IMR-90 (cell line): ENCODE data around the gene TANK. TPM values are rescaled to one million over a fixed set of nuclear protein-coding genes. Genes with fewer than 3 reads are reported as not detected.

Experiments used
- ATAC-seq: fragments of 200-7000 bp; cut with Tn5 transposase; 2 replicates; pipeline ENCODE4 v1.9.1; 2020; ENCODE audit warnings: low read depth, mild to moderate bottlenecking, moderate library complexity
- BruUV-seq: library from RNA; stranded (reverse); fragments of 400-500 nt; replicated peaks from 2 replicates; lab custom pipeline; 2021; lab: Mats Ljungman, UMichigan
- CTCF ChIA-PET: fragments of 300-600 bp; formaldehyde crosslinking; extraction: SDS; loops from one replicate; lab custom pipeline; 2021; ENCODE audit warnings: antibody characterized with exemption; lab: Yijun Ruan, JAX
- POLR2A ChIA-PET: fragments of 300-600 bp; sonication (Branson Sonifier 250); formaldehyde crosslinking; loops from one replicate; lab custom pipeline; 2022; ENCODE audit warnings: antibody characterized with exemption; ENCODE audit not compliant: unreplicated experiment; lab: Charles Lee
- DNase-seq: peaks from one replicate; pipeline ENCODE4 v3.0.0; 2013
- H2AFZ ChIP-seq: replicated peaks from 2 replicates; pipeline ENCODE3; 2013; ENCODE audit warnings: low read length, mild to moderate bottlenecking; ENCODE audit not compliant: poor library complexity
- H2AK5ac ChIP-seq: 2 replicates; pipeline ENCODE4 v1.6.1; 2013; ENCODE audit warnings: low read depth, low read length, inconsistent platforms
- H2AK9ac ChIP-seq: replicated peaks from 2 replicates; pipeline ENCODE3; 2013; ENCODE audit warnings: mild to moderate bottlenecking, low read depth, low read length, moderate library complexity; ENCODE audit not compliant: poor library complexity
- H2BK120ac ChIP-seq: 2 replicates; pipeline ENCODE4 v1.6.1; 2013; ENCODE audit warnings: low read depth, low read length, inconsistent platforms
- H2BK15ac ChIP-seq: 3 replicates; pipeline ENCODE4 v1.6.1; 2013; ENCODE audit warnings: low read depth, low read length, inconsistent platforms
- H2BK20ac ChIP-seq: 2 replicates; pipeline ENCODE4 v1.6.1; 2013; ENCODE audit warnings: low read depth, mild to moderate bottlenecking, inconsistent platforms, low read length, moderate library complexity
- H2BK5ac ChIP-seq: 2 replicates; pipeline ENCODE4 v1.6.1; 2013; ENCODE audit warnings: mild to moderate bottlenecking, low read depth, low read length, inconsistent platforms; ENCODE audit not compliant: poor library complexity, severe bottlenecking
- H3K14ac ChIP-seq: replicated peaks from 2 replicates; pipeline ENCODE4 v1.6.1; 2013; ENCODE audit warnings: low read depth, low read length, inconsistent platforms
- H3K18ac ChIP-seq: 2 replicates; pipeline ENCODE4 v1.6.1; 2013; ENCODE audit warnings: low read depth, low read length, control low read depth
- H3K23ac ChIP-seq: 2 replicates; pipeline ENCODE4 v1.6.1; 2013; ENCODE audit warnings: low read depth, low read length, inconsistent platforms
- H3K27ac ChIP-seq: 2 replicates; pipeline ENCODE4 v1.5.1; 2013; ENCODE audit warnings: mild to moderate bottlenecking, control low read depth, low read length; ENCODE audit not compliant: insufficient read depth
- H3K27me3 ChIP-seq: 2 replicates; pipeline ENCODE4 v1.6.1; 2013; ENCODE audit warnings: low read length; ENCODE audit not compliant: control insufficient read depth, insufficient read depth
- H3K36me3 ChIP-seq: 2 replicates; pipeline ENCODE4 v1.6.1; 2013; ENCODE audit warnings: low read length, mixed read lengths; ENCODE audit not compliant: control insufficient read depth, insufficient read depth
- H3K4ac ChIP-seq: 2 replicates; pipeline ENCODE4 v1.6.1; 2013; ENCODE audit warnings: low read depth, low read length, inconsistent platforms
- H3K4me1 ChIP-seq: 2 replicates; pipeline ENCODE4 v1.6.1; 2013; ENCODE audit warnings: low read length, mixed read lengths; ENCODE audit not compliant: control insufficient read depth, insufficient read depth
- H3K4me2 ChIP-seq: 2 replicates; pipeline ENCODE4 v1.6.1; 2013; ENCODE audit warnings: low read depth, mild to moderate bottlenecking, control low read depth, low read length, moderate library complexity
- H3K4me3 ChIP-seq: 2 replicates; pipeline ENCODE4 v1.5.1; 2013; ENCODE audit warnings: low read depth, mild to moderate bottlenecking, control low read depth, low read length, moderate library complexity; ENCODE audit not compliant: insufficient read depth
- H3K56ac ChIP-seq: 2 replicates; pipeline ENCODE4 v1.6.1; 2013; ENCODE audit warnings: low read length, inconsistent platforms; ENCODE audit not compliant: insufficient read depth; ENCODE audit errors: extremely low read depth
- H3K79me1 ChIP-seq, 2 experiments: 2 replicates each; pipeline ENCODE4 v1.6.1; 2013; ENCODE audit warnings: low read length in 2 of 2, inconsistent platforms in 1 of 2, low read depth in 1 of 2
- H3K9ac ChIP-seq: 2 replicates; pipeline ENCODE4 v1.6.1; 2013; ENCODE audit warnings: low read depth, low read length, control low read depth
- H3K9me1 ChIP-seq: 2 replicates; pipeline ENCODE4 v1.6.1; 2013; ENCODE audit warnings: low read length, inconsistent platforms; ENCODE audit not compliant: insufficient read depth
- H3K9me3 ChIP-seq: 2 replicates; pipeline ENCODE4 v1.6.1; 2013; ENCODE audit warnings: low read length; ENCODE audit not compliant: control insufficient read depth, insufficient read depth
- H4K20me1 ChIP-seq: 2 replicates; pipeline ENCODE4 v1.6.1; 2013; ENCODE audit warnings: low read length, inconsistent platforms; ENCODE audit not compliant: insufficient read depth
- H4K5ac ChIP-seq: 2 replicates; pipeline ENCODE4 v1.6.1; 2013; ENCODE audit warnings: mild to moderate bottlenecking, low read depth, low read length, control low read depth
- H4K8ac ChIP-seq, 2 experiments: 2 replicates each; pipeline ENCODE4 v1.6.1; 2013; ENCODE audit warnings: low read depth in 2 of 2, low read length in 2 of 2, control low read depth in 1 of 2, inconsistent platforms in 1 of 2
- H4K91ac ChIP-seq: 2 replicates; pipeline ENCODE4 v1.6.1; 2013; ENCODE audit warnings: low read depth, low read length, inconsistent platforms; ENCODE audit not compliant: insufficient read depth
- CHD1 ChIP-seq: IDR thresholded peaks from 2 replicates; pipeline ENCODE4 v1.6.1; 2012; ENCODE audit warnings: low read depth, low read length, improper control_type of control experiment
- CTCF ChIP-seq: conservative IDR thresholded peaks from 2 replicates; pipeline ENCODE4 v1.5.1; 2012; ENCODE audit warnings: mild to moderate bottlenecking, low read depth, low read length, improper control_type of control experiment
- ELK1 ChIP-seq: fragments of 150-350 bp; IDR thresholded peaks from 2 replicates; pipeline ENCODE4 v1.6.1; 2016; ENCODE audit warnings: low read depth, mild to moderate bottlenecking, low read length, moderate library complexity, borderline replicate concordance
- MAZ ChIP-seq: IDR thresholded peaks from 2 replicates; pipeline ENCODE4 v1.6.1; 2012; ENCODE audit warnings: low read depth, mild to moderate bottlenecking, low read length, improper control_type of control experiment, moderate library complexity, borderline replicate concordance
- MXI1 ChIP-seq: IDR thresholded peaks from 2 replicates; pipeline ENCODE4 v1.6.1; 2012; ENCODE audit warnings: low read depth, mild to moderate bottlenecking, low read length, moderate library complexity, borderline replicate concordance
- POLR2A ChIP-seq: IDR thresholded peaks from 2 replicates; pipeline ENCODE4 v1.6.1; 2012; ENCODE audit warnings: mild to moderate bottlenecking, low read depth, low read length
- dilution Hi-C: fragments of 300-500 bp; cut with HindIII; formaldehyde crosslinking; loops from one replicate; pipeline ENCODE4 v1.14.3; 2018; ENCODE audit warnings: low sequenced_read_pairs; ENCODE audit not compliant: unreplicated experiment
- in situ Hi-C: fragments of 300-500 bp; cut with MboI; formaldehyde crosslinking; loops from 3 replicates; pipeline ENCODE4 v1.14.3; 2019; ENCODE audit warnings: low sequenced_read_pairs, inconsistent platforms, mixed read lengths
- intact Hi-C: fragments of 100-400 bp; cut with micrococcal nuclease; formaldehyde crosslinking; loops from 2 replicates; pipeline ENCODE4 v1.10.0; 2022
- polyA plus RNA-seq, 3 experiments: library from polyadenylated mRNA; depleted of rRNA; stranded (reverse); fragments of >200 nt; gene quantifications; 2 replicates each; pipeline ENCODE4 v1.2.3, GENCODE V29; 2012; ENCODE audit warnings: low replicate concordance in 1 of 3
- total RNA-seq: library from RNA; depleted of rRNA; stranded (reverse); fragments of >200 nt; gene quantifications from 2 replicates; pipeline ENCODE4 v1.2.3, GENCODE V29; 2012

The TANK gene
- total and polyA plus RNA-seq, 2 of the 4 experiments (the other 2 are of a cell fraction), result 25.4 to 41.9 TPM

- no peak overlapping the region for H2AK9ac ChIP-seq
- H3K36me3 ChIP-seq, result peaks cover 19% of the 10 kb centered on the region
- dilution Hi-C loops (no loop called here), intact Hi-C loops (no loop called here), in situ Hi-C loops (no loop called here)
- no peak overlapping the region for H3K27ac ChIP-seq
- H3K9me3 ChIP-seq, result no peaks in the 10 kb centered on the region
- TF ChIP-seq ELK1, result no peak
- TF ChIP-seq CHD1, result no peak
- no peak for TF ChIP-seq MAZ
- no peak for TF ChIP-seq MXI1
- TF ChIP-seq POLR2A, result no peak
- no peak for TF ChIP-seq CTCF
- no peak overlapping the region for H4K91ac ChIP-seq
- no peaks in the 10 kb centered on the region for H3K27me3 ChIP-seq
- no peaks in the 10 kb centered on the region for H3K9me1 ChIP-seq
- H3K14ac ChIP-seq, result no peak overlapping the region
- H3K4me2 ChIP-seq, result no peak overlapping the region
- H2BK15ac ChIP-seq, result no peak overlapping the region
- POLR2A ChIA-PET, result no interaction called here
- CTCF ChIA-PET, result interaction anchor here (0.7 to 1.7 kb wide), 5 partner anchors 9 to 80 kb away, joined by 3 to 5 read pairs (median 3); no protein-coding TSS in a partner anchor
- no TSS peak for BruUV-seq
- no peak overlapping the region for H2BK20ac ChIP-seq
- no peak overlapping the region for H3K56ac ChIP-seq
- no peak overlapping the region for H4K5ac ChIP-seq
- no peaks in the 10 kb centered on the region; a peak in 1 of 4 replicates for H3K79me1 ChIP-seq
- peaks cover 3% of the 10 kb centered on the region for H3K4me1 ChIP-seq
- no peak overlapping the region for H3K18ac ChIP-seq
- no peak overlapping the region for H2BK120ac ChIP-seq
- H2BK5ac ChIP-seq, result no peak overlapping the region
- H3K4me3 ChIP-seq, result no peak overlapping the region
- no peak for DNase-seq
- no peak overlapping the region for H2AFZ ChIP-seq
- no peak for ATAC-seq
- H3K23ac ChIP-seq, result no peak overlapping the region
- no peak overlapping the region for H3K4ac ChIP-seq
- no peaks in the 10 kb centered on the region for H4K20me1 ChIP-seq
- no peak overlapping the region for H4K8ac ChIP-seq
- no peak overlapping the region for H3K9ac ChIP-seq
- H2AK5ac ChIP-seq, result no peak overlapping the region
These were observed 72.3 kb downstream of the TANK start for GRCh38 chr2:161232571-161232970.
